Measurements from ENCODE around the gene CPA5. TPM values are rescaled to one million over a fixed set of nuclear protein-coding genes. Genes with fewer than 3 reads are reported as not detected.

Gene CPA5
- total RNA-seq, 1 experiment from 2014 or later = not detected

DNA sequence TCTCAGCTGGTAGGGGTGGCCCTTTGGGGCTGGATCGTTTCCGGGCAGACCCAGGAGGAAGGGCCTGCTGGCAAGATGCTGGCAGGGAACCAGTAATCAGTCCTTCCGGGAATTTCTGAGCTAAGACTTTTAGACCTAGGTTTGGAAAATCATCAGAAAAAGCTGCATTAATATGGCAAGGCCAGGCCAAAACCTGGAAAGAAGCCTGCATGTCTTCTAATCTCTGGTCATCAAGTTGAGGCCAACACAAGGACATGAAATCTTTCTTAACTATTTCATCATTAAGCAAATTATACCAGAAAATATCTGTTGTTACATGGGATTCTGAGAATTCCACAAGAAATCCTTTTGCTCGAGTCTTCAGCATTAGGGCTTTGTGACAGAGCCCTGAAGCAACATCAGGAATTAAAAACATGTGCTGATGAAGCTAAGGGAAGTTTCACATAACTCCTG is 55.5 kb downstream of the CPA5 start:
- H2BK12ac ChIP-seq (ENCODE audit: insufficient read length, low read depth, low read length) = no peak overlapping the region
- H3K56ac ChIP-seq (ENCODE audit: insufficient read length, low read depth, low read length) = no peak overlapping the region
- no peak overlapping the region for H3K14ac ChIP-seq (ENCODE audit: insufficient read depth, low read length)
- no peak overlapping the region for H3K27ac ChIP-seq (ENCODE audit: insufficient read length, low read depth, low read length)
- Mint-ChIP-seq H3K36me3 (ENCODE audit: insufficient read depth in 1 of 3, low read depth in 3 of 3) (peaks cover 0 to 12% (median 6%) of the 10 kb centered on the region in 3 experiments; a peak in 3 of 7 replicates), H3K4me1 (peaks cover 9 to 25% of the 10 kb centered on the region in 2 experiments), H3K27me3 (ENCODE audit: low read depth) (no peaks in the 10 kb centered on the region), H3K27ac (peak overlapping the region in 1 of 3 experiments; percentile 84; a peak in 2 of 7 replicates), H3K9me3 (no peaks in the 10 kb centered on the region), H3K4me3 (no peak overlapping the region)
- H2AFZ ChIP-seq (ENCODE audit: low read length) = no peak overlapping the region
- H4K8ac ChIP-seq (replicated peaks; ENCODE audit: insufficient read length, low read depth, low read length) = no peak overlapping the region
- no peaks in the 10 kb centered on the region for H3K23me2 ChIP-seq (ENCODE audit: insufficient read length, low read depth, low read length, poor library complexity, severe bottlenecking)
- H3K23ac ChIP-seq (ENCODE audit: insufficient read length, low read depth, low read length) = no peak overlapping the region
- H3K79me2 ChIP-seq (ENCODE audit: insufficient read depth, low read length) = no peaks in the 10 kb centered on the region
- H3K9ac ChIP-seq (ENCODE audit: extremely low read depth, insufficient read length, low read length) = no peak overlapping the region
- TF ChIP-seq, protein P1, sequence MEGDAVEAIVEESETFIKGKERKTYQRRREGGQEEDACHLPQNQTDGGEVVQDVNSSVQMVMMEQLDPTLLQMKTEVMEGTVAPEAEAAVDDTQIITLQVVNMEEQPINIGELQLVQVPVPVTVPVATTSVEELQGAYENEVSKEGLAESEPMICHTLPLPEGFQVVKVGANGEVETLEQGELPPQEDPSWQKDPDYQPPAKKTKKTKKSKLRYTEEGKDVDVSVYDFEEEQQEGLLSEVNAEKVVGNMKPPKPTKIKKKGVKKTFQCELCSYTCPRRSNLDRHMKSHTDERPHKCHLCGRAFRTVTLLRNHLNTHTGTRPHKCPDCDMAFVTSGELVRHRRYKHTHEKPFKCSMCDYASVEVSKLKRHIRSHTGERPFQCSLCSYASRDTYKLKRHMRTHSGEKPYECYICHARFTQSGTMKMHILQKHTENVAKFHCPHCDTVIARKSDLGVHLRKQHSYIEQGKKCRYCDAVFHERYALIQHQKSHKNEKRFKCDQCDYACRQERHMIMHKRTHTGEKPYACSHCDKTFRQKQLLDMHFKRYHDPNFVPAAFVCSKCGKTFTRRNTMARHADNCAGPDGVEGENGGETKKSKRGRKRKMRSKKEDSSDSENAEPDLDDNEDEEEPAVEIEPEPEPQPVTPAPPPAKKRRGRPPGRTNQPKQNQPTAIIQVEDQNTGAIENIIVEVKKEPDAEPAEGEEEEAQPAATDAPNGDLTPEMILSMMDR (conservative IDR thresholded peaks at IDR 0.05) = no peak
- no peak overlapping the region for H3K4ac ChIP-seq (ENCODE audit: low read depth, low read length)
- no peak overlapping the region for H3T11ph ChIP-seq (ENCODE audit: low read length)
- no peaks in the 10 kb centered on the region for H3K79me1 ChIP-seq (ENCODE audit: insufficient read depth, low read depth, low read length, poor library complexity, severe bottlenecking)
- no peak overlapping the region for H2BK15ac ChIP-seq (ENCODE audit: low read depth, low read length)
- WGBS (ENCODE audit: extremely low coverage, insufficient read length, low lambda C conversion rate) = no CpG with 5 or more reads among the region's 4 CpGs
- H4K20me1 ChIP-seq (ENCODE audit: control insufficient read depth, insufficient read depth, insufficient read length) = no peaks in the 10 kb centered on the region
- H2BK120ac ChIP-seq (ENCODE audit: low read depth, low read length, poor library complexity, severe bottlenecking) = no peak overlapping the region
- no peak for DNase-seq
- no peak overlapping the region for H4K91ac ChIP-seq (ENCODE audit: insufficient read length, low read depth, low read length)
- H3K27me3 ChIP-seq (ENCODE audit: insufficient read depth, low read length) = no peaks in the 10 kb centered on the region
- no peak overlapping the region for H2AK5ac ChIP-seq (ENCODE audit: insufficient read length, low read length)
- H3K18ac ChIP-seq (ENCODE audit: insufficient read length, low read depth, low read length) = no peak overlapping the region
- no peaks in the 10 kb centered on the region for H3K4me1 ChIP-seq (ENCODE audit: insufficient read depth, low read length)
- H3K4me2 ChIP-seq (ENCODE audit: insufficient read depth, insufficient read length, low read length) = no peak overlapping the region
- no peak overlapping the region for H2BK20ac ChIP-seq (ENCODE audit: low read depth, low read length, poor library complexity, severe bottlenecking)
- H2BK5ac ChIP-seq (ENCODE audit: insufficient read length, low read length) = no peak overlapping the region
- no peaks in the 10 kb centered on the region for H3K9me3 ChIP-seq (ENCODE audit: control insufficient read depth, low read depth, low read length)
- no peak overlapping the region for H4K5ac ChIP-seq (ENCODE audit: insufficient read length, low read depth, low read length)
